ENCODE data around the gene MPDU1.

GRCh38 chr17:7613769-7614424 is 30.2 kb downstream of the MPDU1 start:
- TF ChIP-seq CTCF (IDR thresholded peaks at IDR 0.05) (no peak), POLR2A (IDR thresholded peaks at IDR 0.05) (no peak), POLR2AphosphoS5 (IDR thresholded peaks at IDR 0.05; ENCODE audit: insufficient read depth in 1 of 2, low read depth in 1 of 2) (no peak)

Data from vagina (tissue), 2 donors.